CD8-positive, alpha-beta memory T cell (primary cell): Measurements from ENCODE around the gene ARFGAP2. TPM values are rescaled to one million over a fixed set of nuclear protein-coding genes. Genes with fewer than 3 reads are reported as not detected.
"Not testable (repeated sequence)": the region's sequence is repeated elsewhere in the genome, so short reads cannot be mapped to it uniquely, and the experiment has no call there.

Experiments
- CTCF ChIA-PET: fragments of 350-600 bp; sonication (Branson Sonifier 250); formaldehyde crosslinking; loops from one replicate; lab custom pipeline; 2021; ENCODE audit warnings: antibody characterized with exemption; lab: Charles Lee
- POLR2A ChIA-PET: fragments of 350-600 bp; sonication (Branson Sonifier 250); formaldehyde crosslinking; loops from one replicate; lab custom pipeline; 2021; ENCODE audit warnings: antibody characterized with exemption; lab: Charles Lee
- DNase-seq, 5 donors: peaks; one replicate each; pipeline versions ENCODE4 v3.0.0 to v3.0.0-alpha.2; 2020 to 2022; ENCODE audit warnings: mixed read lengths in 1 of 5
- H3K27ac ChIP-seq: one replicate; pipeline ENCODE4 v1.7.0; 2013; ENCODE audit warnings: low read depth, mild to moderate bottlenecking, low read length, moderate library complexity
- H3K27me3 ChIP-seq: 2 replicates; pipeline ENCODE4 v1.7.0; 2013; ENCODE audit warnings: low read length, mild to moderate bottlenecking; ENCODE audit not compliant: insufficient read depth, poor library complexity, severe bottlenecking
- H3K36me3 ChIP-seq: 2 replicates; pipeline ENCODE4 v1.7.0; 2013; ENCODE audit warnings: mild to moderate bottlenecking, low read length, moderate library complexity; ENCODE audit not compliant: insufficient read depth
- H3K4me1 ChIP-seq: 2 replicates; pipeline ENCODE4 v1.7.0; 2013; ENCODE audit warnings: mild to moderate bottlenecking, low read length, moderate library complexity; ENCODE audit not compliant: insufficient read depth
- H3K4me3 ChIP-seq: 2 replicates; pipeline ENCODE4 v1.7.0; 2013; ENCODE audit warnings: mild to moderate bottlenecking, low read length
- H3K9me3 ChIP-seq: 2 replicates; pipeline ENCODE4 v1.7.0; 2013; ENCODE audit warnings: mild to moderate bottlenecking, low read length
- H3K27ac Mint-ChIP-seq, 8 donors: one replicate each; pipeline ENCODE4 v1.8.0; 2020 to 2021; ENCODE audit warnings: mixed read lengths in 8 of 8, mild to moderate bottlenecking in 6 of 8, inconsistent platforms in 3 of 8, moderate library complexity in 3 of 8
- H3K27me3 Mint-ChIP-seq, 2 donors: one replicate each; pipeline ENCODE4 v1.8.0; 2020 to 2021; ENCODE audit warnings: mixed read lengths in 2 of 2, mild to moderate bottlenecking in 1 of 2, moderate library complexity in 1 of 2
- H3K36me3 Mint-ChIP-seq, 3 donors: one replicate each; pipeline ENCODE4 v1.8.0; 2020 to 2021; ENCODE audit warnings: mixed read lengths in 3 of 3, inconsistent platforms in 1 of 3, mild to moderate bottlenecking in 1 of 3
- H3K4me1 Mint-ChIP-seq, 3 donors: one replicate each; pipeline ENCODE4 v1.8.0; 2020 to 2021; ENCODE audit warnings: mixed read lengths in 3 of 3, inconsistent platforms in 1 of 3, mild to moderate bottlenecking in 1 of 3
- H3K4me3 Mint-ChIP-seq, 7 donors: one replicate each; pipeline ENCODE4 v1.8.0; 2020 to 2021; ENCODE audit warnings: mixed read lengths in 7 of 7, mild to moderate bottlenecking in 6 of 7, moderate library complexity in 4 of 7, inconsistent platforms in 2 of 7
- H3K9me3 Mint-ChIP-seq, 5 donors: one replicate each; pipeline ENCODE4 v1.8.0; 2020 to 2022; ENCODE audit warnings: mixed read lengths in 5 of 5, mild to moderate bottlenecking in 3 of 5, moderate library complexity in 2 of 5, inconsistent platforms in 1 of 5
- polyA plus RNA-seq: library from polyadenylated mRNA; unstranded; fragments of 300-500 nt; fragmentation: Illumina TruSeq; gene quantifications from one replicate; pipeline ENCODE4 v1.2.3, GENCODE V29; 2021
- total RNA-seq, 2 experiments: library from RNA; stranded (reverse); gene quantifications; one replicate each; pipeline ENCODE4 v1.2.3, GENCODE V29; 2021

Gene ARFGAP2
- total and polyA plus RNA-seq, 3 experiments from 2014 or later, result 90.6 to 104 (median 100) TPM

GRCh38 chr11:47213950-47214565, 37.4 kb upstream of the ARFGAP2 start:
- no peaks in the 10 kb centered on the region for H3K9me3 ChIP-seq

GRCh38 chr11:47212938-47213337, 36.3 kb upstream of the ARFGAP2 start:
- H3K4me1 ChIP-seq, result peaks cover 28% of the 10 kb centered on the region
- peak overlapping the region in 1 of 7 donors; percentile 19 for H3K4me3 Mint-ChIP-seq
- no peaks in the 10 kb centered on the region for H3K27me3 ChIP-seq
- CTCF ChIA-PET, result no interaction called here
- no peak overlapping the region for H3K27ac ChIP-seq
- H3K27ac Mint-ChIP-seq, result peak overlapping the region in 2 of 8 donors; percentile 54 to 58
- POLR2A ChIA-PET, result no interaction called here
- no peaks in the 10 kb centered on the region for H3K27me3 Mint-ChIP-seq
- peaks cover 22 to 28% (median 23%) of the 10 kb centered on the region in 3 donors for H3K4me1 Mint-ChIP-seq
- H3K9me3 ChIP-seq, result no peaks in the 10 kb centered on the region
- peaks cover 1% of the 10 kb centered on the region for H3K36me3 ChIP-seq
- no peak overlapping the region for H3K4me3 ChIP-seq
- H3K9me3 Mint-ChIP-seq, result no peaks in the 10 kb centered on the region
- no peak for DNase-seq
- peaks cover 0 to 26% (median 2%) of the 10 kb centered on the region in 3 donors for H3K36me3 Mint-ChIP-seq

More at GRCh38 chr11:47213950-47214565, 37.4 kb upstream of the ARFGAP2 start:
- peaks cover 29 to 35% (median 30%) of the 10 kb centered on the region in 3 donors for H3K4me1 Mint-ChIP-seq
- H3K36me3 Mint-ChIP-seq, result peaks cover 0 to 34% (median 7%) of the 10 kb centered on the region in 3 donors
- H3K27ac ChIP-seq, result peak overlapping the region; percentile 90
- no peaks in the 10 kb centered on the region for H3K27me3 Mint-ChIP-seq
- H3K9me3 Mint-ChIP-seq, result no peaks in the 10 kb centered on the region
- no peaks in the 10 kb centered on the region for H3K27me3 ChIP-seq
- peak; percentile 74 to 87 (median 81) for DNase-seq
- ChIA-PET CTCF (interaction anchor here (0.6 to 2.9 kb wide), 11 partner anchors 15 to 213 kb away, joined by 3 to 20 read pairs (median 4); partner anchors contain the start of gene ACP2), POLR2A (interaction anchor here (0.7 to 2.7 kb wide), 12 partner anchors 20 to 684 kb away, joined by 3 to 31 read pairs (median 8); partner anchors contain the start of genes ACP2 and ARFGAP2)
- peaks cover 7% of the 10 kb centered on the region for H3K36me3 ChIP-seq
- peak overlapping the region; percentile 87 to 100 (median 97) for H3K4me3 Mint-ChIP-seq
- peak overlapping the region; percentile 100 for H3K4me3 ChIP-seq
- H3K27ac Mint-ChIP-seq, result peak overlapping the region; percentile 88 to 100 (median 99)
- H3K4me1 ChIP-seq, result peaks cover 34% of the 10 kb centered on the region

GRCh38 chr11:47208628-47209027, 31.9 kb upstream of the ARFGAP2 start:
- H3K9me3 Mint-ChIP-seq, result no peaks in the 10 kb centered on the region
- Histone ChIP-seq H3K27me3 (no peaks in the 10 kb centered on the region), H3K4me3 (no peak overlapping the region), H3K36me3 (no peaks in the 10 kb centered on the region), H3K27ac (no peak overlapping the region), H3K4me1 (peaks cover under 1% of the 10 kb centered on the region), H3K9me3 (no peaks in the 10 kb centered on the region)
- POLR2A ChIA-PET, result interaction anchor here (1.0 kb wide), 1 partner anchor 24 kb away, joined by 3 read pairs; no protein-coding TSS in a partner anchor
- no peak for DNase-seq
- no peaks in the 10 kb centered on the region for H3K4me1 Mint-ChIP-seq
- CTCF ChIA-PET, result no interaction called here
- no peaks in the 10 kb centered on the region for H3K27me3 Mint-ChIP-seq
- no peak overlapping the region for H3K27ac Mint-ChIP-seq
- no peaks in the 10 kb centered on the region for H3K36me3 Mint-ChIP-seq
- H3K4me3 Mint-ChIP-seq, result no peak overlapping the region

- H3K27me3 ChIP-seq, DNase-seq, H3K9me3 ChIP-seq, H3K27ac Mint-ChIP-seq, H3K4me3 ChIP-seq, H3K4me3 Mint-ChIP-seq, H3K36me3 ChIP-seq, H3K27ac ChIP-seq, CTCF ChIA-PET, H3K9me3 Mint-ChIP-seq, H3K27me3 Mint-ChIP-seq, H3K4me1 Mint-ChIP-seq, H3K4me1 ChIP-seq, H3K36me3 Mint-ChIP-seq: not testable (repeated sequence)
- POLR2A ChIA-PET, result interaction anchor here (0.6 to 1.0 kb wide), 2 partner anchors 23 to 227 kb away, joined by 3 to 13 read pairs; no protein-coding TSS in a partner anchor
Measured at GRCh38 chr11:47208008-47208552, 31.4 kb upstream of the ARFGAP2 start.

GRCh38 chr11:47207459-47207858, 30.8 kb upstream of the ARFGAP2 start:
- Mint-ChIP-seq H3K36me3 (no peaks in the 10 kb centered on the region), H3K4me1 (no peaks in the 10 kb centered on the region), H3K27ac (peak overlapping the region in 1 of 8 donors; percentile 58), H3K4me3 (no peak overlapping the region), H3K27me3 (no peaks in the 10 kb centered on the region), H3K9me3 (no peaks in the 10 kb centered on the region)
- ChIA-PET POLR2A (interaction anchor here (0.6 kb wide), 1 partner anchor 228 kb away, joined by 13 read pairs; no protein-coding TSS in a partner anchor), CTCF (no interaction called here)
- Histone ChIP-seq H3K36me3 (no peaks in the 10 kb centered on the region), H3K9me3 (no peaks in the 10 kb centered on the region), H3K4me1 (no peaks in the 10 kb centered on the region), H3K27ac (no peak overlapping the region), H3K27me3 (no peaks in the 10 kb centered on the region), H3K4me3 (no peak overlapping the region)
- no peak for DNase-seq

GRCh38 chr11:47206577-47206976, 29.9 kb upstream of the ARFGAP2 start:
- H3K36me3 Mint-ChIP-seq, H3K4me3 Mint-ChIP-seq, H3K4me3 ChIP-seq, H3K27ac Mint-ChIP-seq, H3K4me1 ChIP-seq, H3K27me3 Mint-ChIP-seq, H3K4me1 Mint-ChIP-seq, H3K27me3 ChIP-seq, DNase-seq, H3K36me3 ChIP-seq, H3K27ac ChIP-seq, POLR2A ChIA-PET, CTCF ChIA-PET, H3K9me3 ChIP-seq, H3K9me3 Mint-ChIP-seq: not testable (repeated sequence)

GRCh38 chr11:47204637-47204989, 27.9 kb upstream of the ARFGAP2 start:
- no peak for DNase-seq
- H3K36me3 ChIP-seq, result no peaks in the 10 kb centered on the region
- H3K4me1 Mint-ChIP-seq, result no peaks in the 10 kb centered on the region
- H3K9me3 ChIP-seq, result no peaks in the 10 kb centered on the region
- no peaks in the 10 kb centered on the region for H3K36me3 Mint-ChIP-seq
- POLR2A ChIA-PET, result no interaction called here
- H3K27ac Mint-ChIP-seq, result no peak overlapping the region
- H3K9me3 Mint-ChIP-seq, result no peaks in the 10 kb centered on the region
- no peaks in the 10 kb centered on the region for H3K4me1 ChIP-seq
- no peak overlapping the region for H3K4me3 ChIP-seq
- no peak overlapping the region for H3K27ac ChIP-seq
- CTCF ChIA-PET, result interaction anchor here (2.2 kb wide), 1 partner anchor 27 kb away, joined by 7 read pairs; no protein-coding TSS in a partner anchor
- H3K27me3 ChIP-seq, result no peaks in the 10 kb centered on the region
- no peak overlapping the region for H3K4me3 Mint-ChIP-seq
- no peaks in the 10 kb centered on the region for H3K27me3 Mint-ChIP-seq

GRCh38 chr11:47202576-47202975, 25.9 kb upstream of the ARFGAP2 start:
- Mint-ChIP-seq H3K27ac (no peak overlapping the region), H3K36me3 (no peaks in the 10 kb centered on the region), H3K27me3 (peaks cover 0 to 4% of the 10 kb centered on the region in 2 donors), H3K9me3 (no peaks in the 10 kb centered on the region), H3K4me1 (no peaks in the 10 kb centered on the region), H3K4me3 (no peak overlapping the region)
- no peak overlapping the region for H3K4me3 ChIP-seq
- no peak for DNase-seq
- POLR2A ChIA-PET, result no interaction called here
- no peaks in the 10 kb centered on the region for H3K36me3 ChIP-seq
- H3K9me3 ChIP-seq, result no peaks in the 10 kb centered on the region
- H3K4me1 ChIP-seq, result no peaks in the 10 kb centered on the region
- CTCF ChIA-PET, result interaction anchor here (1.9 kb wide), 1 partner anchor 50 kb away, joined by 4 read pairs; no protein-coding TSS in a partner anchor
- H3K27me3 ChIP-seq, result no peaks in the 10 kb centered on the region
- H3K27ac ChIP-seq, result no peak overlapping the region
